Prostate gland (tissue), 2 donors: ENCODE results near the gene CTBP2. TPM values are rescaled to one million over a fixed set of nuclear protein-coding genes. Genes with fewer than 3 reads are reported as not detected.
A peak's percentile ranks its signal among the peaks of the same experiment; 100 is the strongest.

Experiments used
- DNase-seq: peaks from one replicate; pipeline ENCODE4 v3.0.0-alpha.2; 2019; ENCODE audit warnings: low spot score
- H3K27ac ChIP-seq, 2 donors: fragments of 200-600 bp; sonication (generic); 2 replicates each; pipeline ENCODE4 v1.5.1; 2017 to 2019
- H3K27me3 ChIP-seq: fragments of 200-600 bp; sonication (generic); replicated peaks from 2 replicates; pipeline ENCODE4 v1.5.1; 2019; ENCODE audit not compliant: insufficient read depth
- H3K36me3 ChIP-seq, 2 donors: fragments of 200-600 bp; sonication (generic); 1 replicate in 1 of 2; 2 replicates in 1 of 2; pipeline versions ENCODE4 v1.5.1 to v1.8.1; 2017 to 2019
- H3K4me1 ChIP-seq: fragments of 200-600 bp; sonication (generic); replicated peaks from 2 replicates; pipeline ENCODE4 v1.5.1; 2019
- H3K4me3 ChIP-seq, 2 donors: fragments of 200-600 bp; sonication (generic); 2 replicates each; pipeline ENCODE4 v1.5.1; 2017 to 2019
- H3K9me3 ChIP-seq: fragments of 200-600 bp; sonication (generic); 2 replicates; pipeline ENCODE4 v1.5.1; 2017
- CTCF ChIP-seq, 4 experiments: fragments of 200-600 bp in 2 of 4; fragments of 450-650 bp in 2 of 4; sonication (generic) in 2 of 4; IDR thresholded peaks; 1 replicate in 3 of 4; 2 replicates in 1 of 4; pipeline ENCODE4 v1.5.1; 2016 to 2019; ENCODE audit warnings: antibody characterized with exemption in 4 of 4, mild to moderate bottlenecking in 2 of 4, moderate library complexity in 2 of 4
- POLR2A ChIP-seq: fragments of 450-650 bp; IDR thresholded peaks from one replicate; pipeline ENCODE4 v1.6.1; 2016; ENCODE audit warnings: antibody characterized with exemption, mild to moderate bottlenecking
- POLR2AphosphoS5 ChIP-seq: sonication (generic); formaldehyde crosslinking; IDR thresholded peaks from one replicate; pipeline ENCODE4 v1.6.1; 2017; ENCODE audit warnings: antibody characterized with exemption
- WGBS: methylation state at CpG from one replicate; pipeline ENCODE4 v1.1.5; 2018; 5-methylcytosine and 5-hydroxymethylcytosine counted together
- intact Hi-C: fragments of 100-400 bp; cut with DNase I; formaldehyde crosslinking; loops from one replicate; pipeline ENCODE4 v1.14.2; 2022
- total RNA-seq, 2 donors: library from RNA; depleted of rRNA; stranded (reverse); fragments of >200 nt; gene quantifications; one replicate each; pipeline ENCODE4 v1.1.0, GENCODE V29; 2016

CTBP2 gene
- total RNA-seq, 2 donors from 2014 or later: 70.2 to 89.7 TPM

DNA sequence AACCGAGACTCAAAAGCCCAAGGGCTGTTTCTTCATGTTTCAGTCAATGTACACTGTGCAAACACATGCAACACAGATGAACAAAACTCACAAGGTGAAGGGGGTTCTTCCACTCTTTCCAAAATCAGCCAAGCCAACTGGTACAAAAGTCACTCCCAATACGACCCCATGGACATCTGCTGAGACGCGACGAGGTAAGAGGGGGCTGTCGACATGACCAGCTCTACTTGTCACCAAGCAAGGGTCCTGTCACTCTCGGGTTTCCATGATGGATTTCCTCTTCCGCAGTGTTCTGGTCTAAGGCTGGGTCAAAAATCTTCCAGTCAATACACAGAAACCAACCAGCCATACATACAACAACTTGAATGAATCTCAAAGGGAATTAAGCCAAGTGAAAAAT, 37.8 kb downstream of the CTBP2 start:
- no peaks in the 10 kb centered on the region for H3K9me3 ChIP-seq
- intact Hi-C loops: no loop called here
- H3K27me3 ChIP-seq: no peaks in the 10 kb centered on the region
- peak overlapping the region; percentile 82 to 89 for H3K27ac ChIP-seq
- peaks cover 36% of the 10 kb centered on the region for H3K4me1 ChIP-seq
- TF ChIP-seq POLR2AphosphoS5 (no peak), POLR2A (no peak), CTCF (IDR thresholded peaks at IDR 0.05) (no peak)
- no peak overlapping the region for H3K4me3 ChIP-seq
- H3K36me3 ChIP-seq: no peaks in the 10 kb centered on the region
- WGBS: 85% methylated on average over 8 of the region's 8 CpGs
- DNase-seq: no peak

GRCh38 chr10:125121003-125121402, 39.4 kb downstream of the CTBP2 start:
- no peak for DNase-seq
- Histone ChIP-seq H3K4me1 (peaks cover 41% of the 10 kb centered on the region), H3K4me3 (no peak overlapping the region), H3K9me3 (no peaks in the 10 kb centered on the region), H3K27me3 (no peaks in the 10 kb centered on the region), H3K36me3 (no peaks in the 10 kb centered on the region), H3K27ac (no peak overlapping the region)
- TF ChIP-seq POLR2AphosphoS5 (no peak), POLR2A (no peak), CTCF (IDR thresholded peaks at IDR 0.05) (no peak)
- WGBS: 92% methylated on average over 8 of the region's 8 CpGs
- intact Hi-C loops: no loop called here

- TF ChIP-seq CTCF (IDR thresholded peaks at IDR 0.05) (no peak), POLR2A (no peak), POLR2AphosphoS5 (no peak)
- H3K4me1 ChIP-seq: peaks cover 41% of the 10 kb centered on the region
- 83% methylated on average over 11 of the region's 11 CpGs for WGBS
- DNase-seq: no peak
- intact Hi-C loops: no loop called here
- H3K4me3 ChIP-seq: no peak overlapping the region
- H3K36me3 ChIP-seq: no peaks in the 10 kb centered on the region
- H3K27ac ChIP-seq: no peak overlapping the region
- H3K9me3 ChIP-seq: no peaks in the 10 kb centered on the region
- no peaks in the 10 kb centered on the region for H3K27me3 ChIP-seq
Measured at GRCh38 chr10:125120053-125120710, 40.2 kb downstream of the CTBP2 start.

GRCh38 chr10:125118701-125119100, 41.7 kb downstream of the CTBP2 start:
- TF ChIP-seq POLR2A (no peak), POLR2AphosphoS5 (no peak), CTCF (IDR thresholded peaks at IDR 0.05) (no peak)
- DNase-seq: no peak
- WGBS: 84% methylated on average over 10 of the region's 10 CpGs
- H3K9me3 ChIP-seq: no peaks in the 10 kb centered on the region
- H3K4me1 ChIP-seq: peaks cover 44% of the 10 kb centered on the region
- H3K4me3 ChIP-seq: no peak overlapping the region
- intact Hi-C loops: loop anchor here (5.0 kb wide), 1 partner anchor 39 kb away; no protein-coding TSS in a partner anchor
- H3K27me3 ChIP-seq: no peaks in the 10 kb centered on the region
- H3K27ac ChIP-seq: peak overlapping the region; percentile 61 to 69
- no peaks in the 10 kb centered on the region for H3K36me3 ChIP-seq

DNA sequence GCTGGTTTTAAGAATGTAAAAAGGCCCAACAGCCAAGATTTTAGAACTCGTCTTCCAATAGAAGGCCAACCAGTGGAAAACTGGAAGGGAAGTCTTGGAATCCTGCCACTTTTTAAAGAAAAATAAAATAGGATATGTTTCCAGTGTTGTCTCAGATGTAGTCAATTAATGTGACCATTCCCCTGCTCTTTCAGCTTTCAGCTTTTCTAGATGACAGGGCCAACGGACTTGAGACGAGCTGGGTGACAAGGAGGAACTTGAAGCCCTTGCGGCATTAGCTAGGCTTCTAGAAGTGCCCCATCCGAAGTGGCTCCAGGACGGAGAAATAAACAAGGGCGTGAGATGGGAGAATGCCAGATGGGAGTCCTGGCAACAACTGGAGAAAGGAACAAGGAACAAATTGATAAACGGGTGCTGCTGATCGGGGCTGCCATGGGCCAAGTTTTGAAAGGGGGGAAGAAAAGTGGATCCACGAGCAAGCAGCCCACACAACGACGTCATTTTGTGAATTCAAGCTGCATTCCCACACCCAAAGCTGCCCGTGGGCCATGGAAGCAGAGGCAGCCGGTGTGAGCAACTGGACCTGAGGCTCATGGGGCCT, 42.3 kb downstream of the CTBP2 start:
- Histone ChIP-seq H3K27me3 (no peaks in the 10 kb centered on the region), H3K36me3 (no peaks in the 10 kb centered on the region), H3K4me1 (peaks cover 40% of the 10 kb centered on the region), H3K9me3 (no peaks in the 10 kb centered on the region), H3K4me3 (no peak overlapping the region), H3K27ac (peak overlapping the region; percentile 61 to 69)
- WGBS: 15% methylated on average over 14 of the region's 14 CpGs
- DNase-seq: peak; percentile 72
- TF ChIP-seq POLR2AphosphoS5: peak; percentile 71
- TF ChIP-seq POLR2A: no peak
- TF ChIP-seq CTCF (IDR thresholded peaks at IDR 0.05): no peak
- intact Hi-C loops: loop anchor here (5.0 kb wide), 1 partner anchor 39 kb away; no protein-coding TSS in a partner anchor
